Panc1 (cell line): ENCODE measurements around the gene ATXN10. TPM values are rescaled to one million over a fixed set of nuclear protein-coding genes. Genes with fewer than 3 reads are reported as not detected.

ENCODE experiments used
- ATAC-seq: fragments of 200-7000 bp; cut with Tn5 transposase; 2 replicates; pipeline ENCODE4 v1.9.1; 2020; ENCODE audit warnings: mild to moderate bottlenecking, moderate library complexity
- BruUV-seq: library from RNA; stranded (reverse); fragments of 400-500 nt; replicated peaks from 2 replicates; lab custom pipeline; 2021; lab: Mats Ljungman, UMichigan
- CTCF ChIA-PET: fragments of 300-600 bp; sonication (Branson Sonifier 250); formaldehyde crosslinking; loops from one replicate; lab custom pipeline; 2022; ENCODE audit warnings: antibody characterized with exemption; lab: Charles Lee
- POLR2A ChIA-PET: fragments of 300-600 bp; sonication (Branson Sonifier 250); formaldehyde crosslinking; loops from one replicate; lab custom pipeline; 2022; ENCODE audit warnings: antibody characterized with exemption; lab: Charles Lee
- DNase-seq: peaks from one replicate; pipeline ENCODE4 v3.0.0-alpha.2; 2010; ENCODE audit warnings: low read depth, low spot score
- H3K27ac ChIP-seq: 2 replicates; pipeline ENCODE4 v1.5.1; 2011; ENCODE audit warnings: mild to moderate bottlenecking, low read length, inconsistent platforms
- H3K27me3 ChIP-seq: fragments of 200-500 bp; sonication (Bioruptor generic); 2 replicates; pipeline ENCODE4 v1.6.0; 2014; ENCODE audit warnings: low read length, inconsistent platforms; ENCODE audit not compliant: control insufficient read depth, insufficient read depth
- H3K36me3 ChIP-seq: fragments of 200-500 bp; sonication (Bioruptor generic); 2 replicates; pipeline ENCODE4 v1.5.1; 2014; ENCODE audit warnings: inconsistent platforms, mild to moderate bottlenecking, low read length, moderate library complexity; ENCODE audit not compliant: control insufficient read depth, insufficient read depth
- H3K4me1 ChIP-seq: 2 replicates; pipeline ENCODE4 v1.5.1; 2011; ENCODE audit warnings: inconsistent platforms, mild to moderate bottlenecking, low read length, moderate library complexity; ENCODE audit not compliant: control insufficient read depth, insufficient read depth
- H3K4me3 ChIP-seq, 2 experiments: 2 replicates each; pipeline ENCODE4 v1.5.1; 2011 to 2012; ENCODE audit warnings: low read depth in 2 of 2, low read length in 2 of 2, mild to moderate bottlenecking in 2 of 2, inconsistent platforms in 1 of 2, moderate library complexity in 1 of 2
- H3K9me3 ChIP-seq: fragments of 200-500 bp; sonication (Bioruptor generic); 2 replicates; pipeline ENCODE4 v1.5.1; 2014; ENCODE audit warnings: low read depth, mild to moderate bottlenecking, inconsistent platforms, low read length, moderate library complexity; ENCODE audit not compliant: control insufficient read depth, insufficient read depth
- POLR2AphosphoS5 ChIP-seq: IDR thresholded peaks from 2 replicates; pipeline ENCODE4 v1.6.1; 2012; ENCODE audit warnings: mild to moderate bottlenecking, low read depth, low read length, moderate library complexity
- SIN3A ChIP-seq: IDR thresholded peaks from 2 replicates; pipeline ENCODE4 v1.6.1; 2012; ENCODE audit warnings: low read depth, mild to moderate bottlenecking, low read length, moderate library complexity, borderline replicate concordance; ENCODE audit not compliant: insufficient read depth
- TCF7L2 ChIP-seq: IDR thresholded peaks from 2 replicates; pipeline ENCODE4 v1.6.1; 2011; ENCODE audit warnings: mild to moderate bottlenecking, low read depth, low read length, inconsistent platforms
- in situ Hi-C: cut with HindIII; loops from 2 replicates; pipeline ENCODE4 v1.10.0; 2016; ENCODE audit warnings: low sequenced_read_pairs, low pct_unique_long_range_greater_than_20kb
- intact Hi-C: fragments of 100-400 bp; cut with micrococcal nuclease; formaldehyde crosslinking; loops from one replicate; pipeline ENCODE4 v1.10.0; 2022; ENCODE audit not compliant: unreplicated experiment
- total RNA-seq: library from RNA; stranded (reverse); gene quantifications from one replicate; pipeline ENCODE4 v1.2.1, GENCODE V29; 2021; ENCODE audit not compliant: unreplicated experiment
- TF ChIP-seq, protein P1 (sequence below): fragments of 450-650 bp; IDR thresholded peaks from 2 replicates; pipeline ENCODE4 v1.5.1; 2017; ENCODE audit warnings: mild to moderate bottlenecking
- TF ChIP-seq, protein P2 (sequence below), 2 experiments: IDR thresholded peaks; 2 replicates each; pipeline ENCODE4 v1.6.1; 2011 to 2012; ENCODE audit warnings: low read depth in 2 of 2, control low read depth in 1 of 2, low read length in 1 of 2, mild to moderate bottlenecking in 1 of 2, moderate library complexity in 1 of 2; ENCODE audit not compliant: insufficient read depth in 1 of 2

Gene ATXN10
- total RNA-seq, 1 experiment from 2014 or later, result 184 TPM

DNA sequence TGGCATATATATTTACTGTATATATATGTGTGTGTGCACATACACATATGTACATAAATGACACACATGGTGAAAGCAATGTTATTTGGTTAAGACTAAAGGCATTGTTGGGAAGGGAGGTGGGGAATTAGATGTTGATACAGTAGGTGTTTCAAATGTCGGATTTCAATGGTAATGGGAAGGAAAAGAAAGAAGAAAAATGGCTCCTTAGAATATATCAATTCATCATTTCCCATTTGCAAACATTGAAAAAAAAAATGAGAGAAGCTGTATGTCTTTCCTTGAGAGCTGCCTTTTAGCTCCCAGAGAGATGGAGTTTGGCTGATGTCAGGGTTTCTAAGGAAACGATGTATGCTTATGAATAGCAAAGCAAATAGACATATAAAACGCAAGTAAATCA is 33.4 kb upstream of the ATXN10 start:
- intact Hi-C loops, result no loop called here
- Histone ChIP-seq H3K9me3 (no peaks in the 10 kb centered on the region), H3K4me1 (no peaks in the 10 kb centered on the region), H3K27me3 (no peaks in the 10 kb centered on the region), H3K36me3 (no peaks in the 10 kb centered on the region), H3K27ac (no peak overlapping the region), H3K4me3 (no peak overlapping the region)
- no TSS peak for BruUV-seq
- ATAC-seq, result no peak
- no peak for DNase-seq
- POLR2A ChIA-PET, result no interaction called here
- TF ChIP-seq SIN3A (no peak), TCF7L2 (no peak), POLR2AphosphoS5 (no peak)
- TF ChIP-seq, protein P1, sequence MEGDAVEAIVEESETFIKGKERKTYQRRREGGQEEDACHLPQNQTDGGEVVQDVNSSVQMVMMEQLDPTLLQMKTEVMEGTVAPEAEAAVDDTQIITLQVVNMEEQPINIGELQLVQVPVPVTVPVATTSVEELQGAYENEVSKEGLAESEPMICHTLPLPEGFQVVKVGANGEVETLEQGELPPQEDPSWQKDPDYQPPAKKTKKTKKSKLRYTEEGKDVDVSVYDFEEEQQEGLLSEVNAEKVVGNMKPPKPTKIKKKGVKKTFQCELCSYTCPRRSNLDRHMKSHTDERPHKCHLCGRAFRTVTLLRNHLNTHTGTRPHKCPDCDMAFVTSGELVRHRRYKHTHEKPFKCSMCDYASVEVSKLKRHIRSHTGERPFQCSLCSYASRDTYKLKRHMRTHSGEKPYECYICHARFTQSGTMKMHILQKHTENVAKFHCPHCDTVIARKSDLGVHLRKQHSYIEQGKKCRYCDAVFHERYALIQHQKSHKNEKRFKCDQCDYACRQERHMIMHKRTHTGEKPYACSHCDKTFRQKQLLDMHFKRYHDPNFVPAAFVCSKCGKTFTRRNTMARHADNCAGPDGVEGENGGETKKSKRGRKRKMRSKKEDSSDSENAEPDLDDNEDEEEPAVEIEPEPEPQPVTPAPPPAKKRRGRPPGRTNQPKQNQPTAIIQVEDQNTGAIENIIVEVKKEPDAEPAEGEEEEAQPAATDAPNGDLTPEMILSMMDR, result no peak
- TF ChIP-seq, protein P2, sequence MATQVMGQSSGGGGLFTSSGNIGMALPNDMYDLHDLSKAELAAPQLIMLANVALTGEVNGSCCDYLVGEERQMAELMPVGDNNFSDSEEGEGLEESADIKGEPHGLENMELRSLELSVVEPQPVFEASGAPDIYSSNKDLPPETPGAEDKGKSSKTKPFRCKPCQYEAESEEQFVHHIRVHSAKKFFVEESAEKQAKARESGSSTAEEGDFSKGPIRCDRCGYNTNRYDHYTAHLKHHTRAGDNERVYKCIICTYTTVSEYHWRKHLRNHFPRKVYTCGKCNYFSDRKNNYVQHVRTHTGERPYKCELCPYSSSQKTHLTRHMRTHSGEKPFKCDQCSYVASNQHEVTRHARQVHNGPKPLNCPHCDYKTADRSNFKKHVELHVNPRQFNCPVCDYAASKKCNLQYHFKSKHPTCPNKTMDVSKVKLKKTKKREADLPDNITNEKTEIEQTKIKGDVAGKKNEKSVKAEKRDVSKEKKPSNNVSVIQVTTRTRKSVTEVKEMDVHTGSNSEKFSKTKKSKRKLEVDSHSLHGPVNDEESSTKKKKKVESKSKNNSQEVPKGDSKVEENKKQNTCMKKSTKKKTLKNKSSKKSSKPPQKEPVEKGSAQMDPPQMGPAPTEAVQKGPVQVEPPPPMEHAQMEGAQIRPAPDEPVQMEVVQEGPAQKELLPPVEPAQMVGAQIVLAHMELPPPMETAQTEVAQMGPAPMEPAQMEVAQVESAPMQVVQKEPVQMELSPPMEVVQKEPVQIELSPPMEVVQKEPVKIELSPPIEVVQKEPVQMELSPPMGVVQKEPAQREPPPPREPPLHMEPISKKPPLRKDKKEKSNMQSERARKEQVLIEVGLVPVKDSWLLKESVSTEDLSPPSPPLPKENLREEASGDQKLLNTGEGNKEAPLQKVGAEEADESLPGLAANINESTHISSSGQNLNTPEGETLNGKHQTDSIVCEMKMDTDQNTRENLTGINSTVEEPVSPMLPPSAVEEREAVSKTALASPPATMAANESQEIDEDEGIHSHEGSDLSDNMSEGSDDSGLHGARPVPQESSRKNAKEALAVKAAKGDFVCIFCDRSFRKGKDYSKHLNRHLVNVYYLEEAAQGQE (IDR thresholded peaks at IDR 0.05; ENCODE audit: insufficient read depth in 1 of 2, low read depth in 2 of 2, low read length in 1 of 2), result no peak
- CTCF ChIA-PET, result no interaction called here
- in situ Hi-C loops, result no loop called here

DNA sequence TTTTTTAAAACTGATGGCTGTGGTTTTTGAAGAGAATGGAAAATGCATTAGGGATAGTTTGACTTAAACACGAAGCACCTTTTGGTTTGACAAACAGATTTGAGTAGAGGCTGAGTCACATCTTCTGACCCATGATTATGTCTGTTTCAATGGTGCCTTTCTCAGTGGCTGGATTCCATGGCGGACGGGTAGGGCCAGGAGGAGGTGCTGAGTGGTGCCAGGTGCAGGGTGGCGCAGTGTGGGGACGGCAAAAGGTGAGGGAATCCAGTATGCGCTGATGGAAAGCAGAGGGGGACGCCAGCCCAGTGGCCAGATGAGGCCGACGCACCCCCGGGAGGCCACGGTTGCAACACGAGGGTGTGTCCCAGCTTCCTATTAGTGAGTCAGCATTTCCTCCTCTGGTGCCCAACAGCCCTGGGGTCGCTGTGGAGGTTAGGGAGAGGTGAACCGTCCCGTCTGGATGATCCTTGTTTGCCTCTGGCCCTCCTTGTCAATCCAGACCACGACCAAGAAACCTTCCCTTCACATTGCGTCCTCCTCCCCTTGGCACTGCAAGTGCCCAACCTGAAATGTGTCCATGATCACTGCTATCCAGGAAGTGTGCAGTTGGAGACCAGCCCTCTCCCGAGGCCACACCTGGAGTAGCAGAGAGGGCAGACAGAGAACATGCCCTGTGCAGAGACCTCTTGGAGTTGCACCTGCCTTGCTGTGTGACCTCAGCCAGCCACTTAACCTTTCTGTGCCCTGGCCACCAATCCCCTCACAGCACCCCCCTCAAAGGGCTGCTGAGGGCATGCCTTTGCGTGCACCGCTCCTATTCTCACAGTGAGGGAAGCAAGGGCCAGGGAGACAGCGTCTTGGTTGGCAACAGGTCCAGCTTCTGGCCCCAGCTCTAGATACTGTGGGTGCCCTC is 32.5 kb upstream of the ATXN10 start:
- intact Hi-C loops, result no loop called here
- in situ Hi-C loops, result no loop called here
- no peaks in the 10 kb centered on the region for H3K4me1 ChIP-seq
- CTCF ChIA-PET, result no interaction called here
- H3K27ac ChIP-seq, result no peak overlapping the region
- BruUV-seq, result no TSS peak
- ATAC-seq (no peak; the same call in 1 of the 2 replicates), DNase-seq (no peak)
- no peaks in the 10 kb centered on the region for H3K27me3 ChIP-seq
- H3K36me3 ChIP-seq, result no peaks in the 10 kb centered on the region
- TF ChIP-seq SIN3A (no peak), TCF7L2 (no peak), POLR2AphosphoS5 (no peak)
- TF ChIP-seq, protein P1, result no peak
- TF ChIP-seq, protein P2 (IDR thresholded peaks at IDR 0.05; ENCODE audit: insufficient read depth in 1 of 2, low read depth in 2 of 2, low read length in 1 of 2), result no peak
- no peaks in the 10 kb centered on the region for H3K9me3 ChIP-seq
- POLR2A ChIA-PET, result no interaction called here
- H3K4me3 ChIP-seq, result no peak overlapping the region
